Measurements from ENCODE around the gene RELL2. TPM values are rescaled to one million over a fixed set of nuclear protein-coding genes. Genes with fewer than 3 reads are reported as not detected.
A peak's percentile ranks its signal among the peaks of the same experiment; 100 is the strongest.
"Not testable (repeated sequence)": the region's sequence is repeated elsewhere in the genome, so short reads cannot be mapped to it uniquely, and the experiment has no call there.

The RELL2 gene, protein sequence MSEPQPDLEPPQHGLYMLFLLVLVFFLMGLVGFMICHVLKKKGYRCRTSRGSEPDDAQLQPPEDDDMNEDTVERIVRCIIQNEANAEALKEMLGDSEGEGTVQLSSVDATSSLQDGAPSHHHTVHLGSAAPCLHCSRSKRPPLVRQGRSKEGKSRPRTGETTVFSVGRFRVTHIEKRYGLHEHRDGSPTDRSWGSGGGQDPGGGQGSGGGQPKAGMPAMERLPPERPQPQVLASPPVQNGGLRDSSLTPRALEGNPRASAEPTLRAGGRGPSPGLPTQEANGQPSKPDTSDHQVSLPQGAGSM
- total RNA-seq = 4.5 TPM

DNA sequence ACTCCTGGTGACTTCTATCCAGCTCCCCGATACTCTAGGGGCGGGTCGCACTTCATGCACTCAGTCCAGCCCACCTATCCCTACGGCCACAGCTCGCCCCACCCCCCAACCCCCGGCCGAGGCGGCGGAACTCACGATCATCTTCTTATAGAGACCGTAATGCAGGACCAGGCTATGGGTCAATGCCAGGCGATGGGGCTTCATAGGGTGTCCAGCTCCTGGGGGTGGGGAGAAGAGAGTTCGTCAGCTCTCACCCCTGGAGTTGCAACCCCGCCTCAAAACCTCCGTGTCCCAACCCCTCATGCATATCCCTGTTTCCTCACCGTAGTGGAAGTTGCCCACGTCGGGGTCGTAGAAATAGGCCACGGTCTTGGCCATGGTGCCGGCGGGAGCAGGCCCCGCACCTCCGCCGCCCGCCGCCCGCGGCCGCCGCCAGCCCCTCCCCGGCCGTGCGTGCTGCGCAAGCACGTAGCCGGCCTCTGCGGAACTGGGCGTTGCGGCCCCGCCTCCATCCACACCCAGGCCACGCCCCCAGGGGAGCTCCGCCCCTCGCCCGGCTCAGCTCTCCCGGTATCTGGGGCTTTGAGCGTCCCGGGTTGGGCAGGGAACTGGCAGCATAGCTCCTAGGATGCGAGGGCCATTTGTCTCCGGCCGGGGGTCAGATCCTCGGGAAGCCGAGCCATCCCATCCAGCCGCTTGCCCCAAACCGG, at the start of gene RELL2, which contains the start of gene HDAC3:
Gene RELL2, plus strand, starts transcription at position 585 of the 710 bp plus-strand sequence. CDS start 1,229 bp downstream, outside the sequence.
Gene HDAC3, minus strand, starts transcription at position 437 of the 710 bp plus-strand sequence. Its CDS starts 59 bp downstream, at position 378.
- peak; percentile 97 for ATAC-seq

DNA sequence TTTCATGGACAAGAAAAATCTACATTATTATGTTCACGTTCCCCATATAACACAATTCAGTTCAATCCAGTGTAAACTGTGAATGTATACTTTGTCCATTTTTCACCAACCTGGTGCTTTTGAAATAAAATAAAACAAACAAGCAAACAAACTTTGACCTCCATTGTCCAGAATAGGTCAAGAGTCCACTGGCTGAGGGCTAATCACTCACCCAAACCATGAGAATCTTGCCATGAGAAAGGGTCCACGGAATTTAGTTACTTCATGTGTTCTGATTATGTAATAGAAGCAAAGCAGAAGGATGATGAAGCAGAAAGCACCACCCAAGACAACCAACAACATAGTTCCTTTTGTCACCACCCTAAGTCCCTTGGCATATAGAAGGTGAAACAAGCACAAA, 46.7 kb upstream of the RELL2 start:
- no peak for ATAC-seq

DNA sequence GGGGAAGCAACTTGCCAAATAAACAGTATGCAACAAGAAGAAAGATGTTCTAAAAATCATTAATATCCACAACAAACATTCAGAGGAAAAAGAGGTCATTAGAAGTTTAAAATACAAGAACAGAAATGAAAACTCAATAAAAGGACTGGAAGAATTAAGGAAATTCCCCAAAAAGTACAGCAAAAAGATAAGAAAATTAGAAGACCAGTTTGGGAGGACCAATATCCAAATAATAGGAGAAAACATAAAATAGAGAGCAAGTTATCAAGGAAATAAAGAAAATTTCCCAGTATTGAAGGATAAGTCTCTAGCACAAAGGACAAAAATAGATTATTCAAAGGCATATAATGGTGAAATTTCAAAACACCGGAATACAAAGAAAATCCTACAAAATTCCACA, 39.9 kb upstream of the RELL2 start:
- no peak for ATAC-seq

DNA sequence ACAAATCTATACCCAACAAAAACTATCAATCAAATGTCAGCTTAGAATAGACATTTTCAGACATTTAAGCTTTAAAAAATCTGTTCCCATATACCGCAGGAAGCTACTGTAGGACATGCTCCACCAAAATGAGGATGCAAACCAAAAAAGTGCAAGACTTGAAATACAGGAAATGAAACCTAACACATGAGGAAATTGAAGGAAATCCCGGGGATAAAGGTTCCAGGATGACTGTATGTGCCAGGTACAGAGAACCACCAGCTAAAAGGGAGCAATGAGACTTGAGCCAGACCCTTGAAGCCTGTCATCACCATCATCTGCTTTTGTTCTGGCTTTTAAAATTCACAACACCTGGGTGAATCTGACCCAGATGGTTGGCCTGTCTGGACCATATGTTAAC, 39.4 kb upstream of the RELL2 start:
- ATAC-seq = peak; percentile 68

DNA sequence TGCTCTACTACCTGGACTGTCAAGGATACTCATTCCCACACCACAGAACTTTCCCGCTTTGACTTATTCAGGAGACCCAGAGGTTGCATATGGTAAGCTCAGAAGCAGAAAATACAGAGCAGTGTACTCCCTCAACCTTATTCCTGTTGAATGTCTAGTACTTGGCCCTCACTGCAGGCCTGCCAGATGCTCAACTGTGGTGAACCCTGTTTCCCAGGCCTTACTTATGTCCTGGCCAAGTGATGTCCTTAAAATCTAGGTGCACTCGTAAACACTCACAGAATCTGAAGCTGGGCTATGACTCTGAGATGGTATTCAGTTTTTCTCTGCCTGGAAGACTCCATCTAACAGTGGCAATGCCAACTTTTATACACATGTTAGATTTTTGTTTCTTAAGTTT, 39.0 kb upstream of the RELL2 start:
- ATAC-seq = no peak

DNA sequence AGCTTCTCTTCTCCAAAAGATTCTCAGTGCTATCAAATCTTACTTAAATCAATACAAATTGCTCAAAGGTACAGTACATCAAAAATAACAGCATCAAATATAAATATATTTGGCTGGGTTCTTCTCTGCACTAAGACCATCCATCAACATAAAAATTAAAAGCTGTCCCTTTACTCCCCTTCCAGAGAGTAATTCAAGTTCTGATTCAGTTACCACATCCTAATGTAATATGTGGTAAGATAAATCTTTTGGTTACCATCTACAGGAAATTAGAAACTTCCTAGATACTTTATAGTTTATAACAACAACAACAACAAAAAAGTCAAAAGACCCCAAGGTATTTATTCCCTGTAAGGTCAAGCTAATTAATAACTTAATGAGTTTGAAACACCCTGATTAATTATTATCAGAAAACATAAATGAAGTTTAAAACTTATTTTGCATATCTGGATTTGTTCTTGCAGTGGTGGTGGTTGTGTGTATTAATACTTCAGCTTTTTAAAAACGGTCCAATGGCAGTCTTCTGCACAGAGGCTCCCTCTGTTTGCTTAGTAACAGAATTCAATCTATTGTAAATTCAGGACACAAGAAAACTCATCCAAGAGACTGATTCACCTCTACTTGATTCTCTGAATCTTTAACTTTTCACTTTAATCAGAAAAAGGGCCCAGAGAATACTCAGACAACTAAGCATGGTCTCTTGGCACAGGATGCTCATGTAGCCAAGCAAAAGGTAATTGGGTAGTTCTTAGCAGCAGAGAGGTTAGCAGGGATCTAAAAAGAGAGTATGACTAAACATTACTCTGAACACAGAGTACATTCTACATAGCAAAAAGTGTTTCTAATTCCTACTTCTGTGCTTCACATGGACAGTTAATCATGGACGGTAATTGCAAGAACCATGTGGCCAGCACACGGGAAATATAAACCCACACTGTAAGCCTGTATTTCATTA, 38.1 kb upstream of the RELL2 start:
- ATAC-seq = peak; percentile 30

DNA sequence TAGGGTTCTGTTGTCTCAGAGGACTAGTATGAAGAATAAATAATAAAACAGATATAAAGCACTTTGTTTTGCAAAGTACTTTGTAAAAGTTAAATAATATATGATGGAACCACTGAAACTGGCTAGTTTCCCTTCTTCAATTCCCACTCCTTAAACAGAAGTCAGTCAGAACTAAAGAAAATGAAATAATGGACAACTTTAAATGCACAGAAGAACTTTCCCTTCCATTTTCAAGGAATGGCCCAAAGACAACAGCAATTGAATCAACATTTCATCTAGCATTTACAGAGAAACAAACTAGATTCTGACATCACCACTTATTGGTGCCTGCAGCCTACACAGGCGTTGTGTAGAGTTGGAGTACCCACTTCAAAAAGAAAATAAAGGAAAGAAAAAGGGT, 34.2 kb upstream of the RELL2 start:
- ATAC-seq = no peak

DNA sequence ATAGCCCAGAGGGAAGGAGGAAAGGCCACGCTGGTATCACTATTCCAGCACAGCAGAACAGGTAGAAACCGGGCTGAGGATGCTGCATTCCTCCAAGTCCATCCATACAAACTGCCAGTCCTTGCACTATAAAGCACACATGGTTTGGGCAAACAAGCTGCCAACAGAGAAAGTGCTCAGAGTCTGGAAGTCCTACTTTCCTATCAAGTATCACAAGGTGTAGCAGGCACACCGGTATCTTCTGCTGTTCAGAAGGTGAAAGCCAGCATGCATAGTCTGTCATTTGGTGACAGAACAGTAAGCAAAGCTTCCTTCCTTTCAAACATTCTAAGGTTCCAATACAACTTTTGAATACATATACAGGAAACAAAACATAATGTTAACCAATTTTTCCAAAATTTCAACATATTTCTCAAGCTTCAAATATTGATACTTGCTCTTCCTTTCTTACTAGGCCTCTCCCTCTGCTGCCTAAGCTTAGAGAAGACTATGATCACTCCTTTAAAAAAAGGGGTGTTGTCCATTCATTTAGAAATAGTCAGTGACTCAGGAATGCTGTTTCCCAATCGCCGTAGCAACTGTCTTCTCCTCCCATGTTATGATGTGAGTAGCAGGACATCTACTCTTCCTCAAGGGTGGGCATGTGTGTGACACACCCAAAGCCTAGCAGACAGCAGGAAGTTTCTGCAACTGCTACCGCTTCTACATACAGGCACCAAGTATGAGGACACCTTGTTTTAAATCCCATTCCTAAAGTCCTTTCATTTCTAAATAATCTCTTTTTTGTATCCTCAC, 32.7 kb upstream of the RELL2 start:
- ATAC-seq = peak; percentile 99

DNA sequence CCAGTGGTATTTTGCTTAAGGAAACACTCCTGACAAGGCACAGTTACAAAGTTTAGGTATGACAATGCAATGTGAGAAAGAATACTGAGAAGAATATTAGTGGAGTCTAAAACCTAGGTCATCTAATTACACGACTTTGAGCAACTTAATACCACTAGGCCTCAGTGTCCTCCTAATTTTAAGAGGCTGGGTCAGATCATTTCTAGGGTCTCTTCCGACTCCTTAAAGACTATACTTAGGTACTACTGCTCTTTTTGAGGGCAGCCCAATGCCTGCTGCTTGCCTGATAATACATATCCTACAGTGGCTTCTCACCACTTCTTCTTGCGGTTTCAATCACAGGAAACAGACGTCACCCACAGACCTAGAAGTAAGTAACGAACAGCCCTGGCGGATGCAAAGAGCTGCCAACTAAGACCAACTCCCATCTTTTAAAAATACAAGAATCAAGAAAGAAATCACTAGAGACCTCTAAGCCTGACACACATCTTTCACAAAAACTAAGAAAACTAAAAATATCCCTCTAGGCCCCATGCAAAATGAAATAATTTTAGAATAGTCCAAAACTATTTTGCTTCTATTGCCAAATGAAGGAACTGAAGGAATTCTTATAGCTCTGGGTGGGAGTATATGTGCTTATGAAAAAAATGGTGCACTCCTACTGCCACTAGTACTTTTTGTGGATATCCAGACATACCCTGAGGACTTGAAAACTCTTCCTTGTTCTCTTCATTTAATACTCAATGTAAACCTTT, 31.1 kb upstream of the RELL2 start:
- ATAC-seq = peak; percentile 35

DNA sequence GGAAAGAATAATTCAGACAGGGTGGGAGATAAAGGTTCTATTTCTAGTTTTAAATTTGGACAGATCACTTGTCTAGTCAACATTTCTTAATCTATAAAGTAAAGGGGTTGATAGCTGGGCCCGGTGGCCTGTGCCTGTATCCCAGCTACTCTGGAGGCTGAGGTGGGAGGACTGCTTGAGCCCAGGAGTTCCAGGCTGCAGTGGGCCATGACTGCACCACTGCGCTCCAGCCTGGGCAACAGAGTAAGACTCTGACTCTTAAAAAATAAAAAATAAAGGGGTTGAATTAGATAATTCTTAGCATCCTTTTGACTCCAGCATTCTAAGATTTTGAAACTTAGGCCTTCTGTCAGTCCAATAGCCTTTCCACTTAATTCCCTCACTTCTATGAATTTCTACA, 28.8 kb upstream of the RELL2 start:
- ATAC-seq = no peak

DNA sequence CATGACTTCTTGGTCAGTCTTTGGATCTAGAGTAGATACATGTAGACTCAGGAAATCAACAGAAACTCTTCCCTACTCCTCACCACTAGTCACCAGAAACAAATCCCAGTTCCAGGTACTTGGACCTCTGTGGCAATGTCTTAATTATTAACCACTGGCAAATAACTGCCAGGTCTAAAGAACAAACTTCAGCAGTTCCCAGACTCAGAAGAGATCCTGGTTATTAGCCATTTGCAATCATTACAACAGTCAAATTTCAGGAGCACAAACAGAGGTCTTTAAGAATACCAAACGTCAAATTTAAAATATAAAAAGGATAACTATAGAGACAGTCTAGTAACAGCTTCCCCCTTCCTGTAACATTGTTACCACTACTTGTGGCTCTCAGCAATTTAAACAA, 28.2 kb upstream of the RELL2 start:
- no peak for ATAC-seq

DNA sequence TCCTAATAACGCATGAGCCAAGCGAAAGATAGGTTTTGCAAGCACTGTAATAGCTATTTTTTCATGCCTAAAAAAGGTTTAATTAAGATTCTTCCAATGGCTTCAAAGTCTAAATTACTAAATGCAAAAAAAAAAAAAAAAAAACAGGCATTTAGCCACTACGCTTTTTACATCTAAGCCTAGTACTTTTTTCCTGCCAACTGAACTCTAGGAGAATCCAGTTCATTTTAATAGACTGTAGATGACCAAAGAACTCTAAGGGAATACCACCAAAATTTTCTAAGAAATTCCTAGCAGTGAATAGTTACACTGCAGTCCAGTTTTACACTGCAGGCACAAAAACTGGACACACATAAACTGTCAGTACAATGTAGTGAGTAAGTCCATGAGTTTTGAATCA, 27.8 kb upstream of the RELL2 start:
- no peak for ATAC-seq

DNA sequence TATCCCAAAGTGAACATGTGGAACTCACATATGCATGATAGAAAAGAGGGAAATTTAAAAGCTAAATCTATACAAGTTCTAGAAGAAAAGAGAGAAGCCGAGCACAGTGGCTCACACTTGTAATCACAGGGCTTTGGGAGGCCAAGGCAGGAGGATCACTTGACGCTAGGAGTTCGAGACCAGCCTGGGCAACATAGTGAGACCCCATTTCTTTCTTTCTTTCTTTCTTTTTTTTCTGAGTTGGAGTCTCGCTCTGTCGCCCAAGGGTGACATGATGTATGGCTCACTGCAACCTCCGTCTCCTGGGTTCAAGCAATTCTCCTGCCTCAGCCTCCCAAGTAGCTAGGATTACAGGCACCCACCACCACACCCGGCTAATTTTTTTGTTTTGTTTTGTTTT, 26.9 kb upstream of the RELL2 start:
- ATAC-seq = not testable (repeated sequence)

DNA sequence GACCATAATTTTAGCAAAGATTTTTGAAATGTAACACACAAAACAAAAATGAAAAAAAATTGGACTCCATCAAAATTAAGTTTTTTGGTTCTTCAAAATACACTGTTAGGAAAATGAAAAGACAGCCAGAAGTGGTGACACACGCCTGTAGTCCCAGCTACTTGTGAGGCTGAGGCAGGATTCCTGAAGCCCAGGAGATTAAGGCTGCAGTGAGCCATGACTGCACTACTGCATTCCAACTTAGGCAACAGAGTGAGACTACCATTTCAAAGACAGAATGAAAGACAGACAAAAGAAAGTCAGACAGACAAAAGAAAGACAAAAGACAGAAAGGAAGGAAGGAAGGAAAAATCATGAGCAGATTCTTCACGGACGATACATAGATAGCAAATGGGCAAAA, 25.5 kb upstream of the RELL2 start:
- ATAC-seq = peak; percentile 71

DNA sequence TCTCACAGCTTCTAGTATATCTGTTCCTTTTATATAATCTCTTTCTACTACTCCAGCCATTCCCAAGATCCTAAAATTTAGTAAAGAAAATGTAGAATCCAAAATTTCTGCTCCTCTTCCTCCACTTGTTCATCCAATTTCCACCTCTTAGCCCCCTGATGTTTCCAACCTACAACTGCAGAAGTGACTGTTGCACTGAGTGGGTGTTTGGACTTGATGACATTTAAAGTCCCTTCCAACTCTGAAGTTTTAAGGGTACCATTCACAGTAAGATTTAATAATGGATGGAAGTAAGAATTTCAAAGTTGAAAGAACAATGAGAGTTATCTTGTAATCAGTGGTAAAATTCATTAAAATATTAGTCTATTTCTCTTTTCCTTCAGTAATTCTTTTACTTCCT, 23.5 kb upstream of the RELL2 start:
- no peak for ATAC-seq

DNA sequence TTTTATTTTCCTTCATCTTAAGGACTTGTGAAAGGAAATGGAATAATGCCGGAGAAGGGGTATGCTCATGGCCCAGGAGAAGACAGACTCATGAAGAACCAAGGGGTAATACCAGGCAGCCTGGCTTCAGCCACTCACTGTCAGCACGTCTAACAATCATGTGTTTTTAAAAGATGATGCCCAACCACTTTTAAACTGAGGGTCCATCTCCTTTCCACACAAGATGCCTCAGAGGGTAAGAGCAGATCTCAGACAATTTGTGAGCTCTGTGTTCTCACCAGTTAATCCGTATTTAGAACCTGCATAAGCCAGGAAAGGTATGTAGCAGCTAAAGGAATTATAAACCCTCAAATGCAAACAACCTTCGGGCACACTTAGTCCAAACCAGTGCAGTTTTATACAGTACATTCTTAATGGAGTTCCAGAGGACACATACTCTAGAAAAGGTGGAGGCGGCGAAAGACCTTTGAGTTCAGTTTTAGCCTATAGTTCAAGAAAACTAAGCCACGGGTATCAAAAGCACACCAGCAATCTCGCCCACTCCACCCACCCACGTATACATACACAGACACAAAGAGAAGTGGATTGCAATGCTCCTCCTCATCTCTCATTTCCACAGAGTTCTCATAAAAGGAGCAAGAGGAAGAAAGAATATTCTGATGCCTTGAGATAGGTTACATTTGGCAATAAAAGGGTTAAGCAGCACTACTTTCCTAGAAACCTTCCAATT, 20.6 kb upstream of the RELL2 start:
- ATAC-seq = no peak

DNA sequence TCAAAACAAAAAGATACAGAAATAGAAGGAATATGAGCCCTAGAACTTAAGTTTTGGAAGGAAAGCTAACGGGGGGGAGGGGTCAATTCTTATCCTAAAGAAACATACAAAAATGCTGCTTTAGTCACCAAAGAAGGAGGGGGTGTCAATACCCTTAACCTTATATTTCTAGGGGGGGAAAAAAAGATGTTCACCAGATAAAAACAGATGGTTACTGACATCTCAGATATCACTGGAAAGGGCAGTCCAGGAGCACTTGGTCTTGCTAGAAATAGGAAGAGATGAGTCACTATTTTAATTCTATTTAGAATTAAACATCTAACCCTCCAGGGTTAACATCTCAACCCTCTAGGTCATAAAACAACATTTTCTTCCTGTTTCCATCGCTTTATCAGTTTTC, 19.7 kb upstream of the RELL2 start:
- no peak for ATAC-seq

DNA sequence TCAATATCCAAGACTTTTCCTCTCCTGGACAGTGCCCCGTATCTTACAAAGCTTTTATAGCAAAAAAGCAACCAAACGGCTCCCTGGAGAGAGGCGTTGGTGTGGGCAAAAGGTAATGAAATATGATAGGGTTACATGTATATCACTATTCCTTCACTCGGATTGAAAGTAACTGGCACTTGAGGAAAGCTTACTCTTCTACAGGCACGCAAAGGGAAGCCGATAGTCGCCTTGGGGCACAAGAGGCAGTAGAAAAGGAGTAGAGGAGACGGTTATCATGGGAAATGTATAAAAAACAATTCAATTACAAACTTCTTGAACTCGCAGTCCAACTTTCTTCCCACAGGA, 19.1 kb upstream of the RELL2 start:
- no peak for ATAC-seq

DNA sequence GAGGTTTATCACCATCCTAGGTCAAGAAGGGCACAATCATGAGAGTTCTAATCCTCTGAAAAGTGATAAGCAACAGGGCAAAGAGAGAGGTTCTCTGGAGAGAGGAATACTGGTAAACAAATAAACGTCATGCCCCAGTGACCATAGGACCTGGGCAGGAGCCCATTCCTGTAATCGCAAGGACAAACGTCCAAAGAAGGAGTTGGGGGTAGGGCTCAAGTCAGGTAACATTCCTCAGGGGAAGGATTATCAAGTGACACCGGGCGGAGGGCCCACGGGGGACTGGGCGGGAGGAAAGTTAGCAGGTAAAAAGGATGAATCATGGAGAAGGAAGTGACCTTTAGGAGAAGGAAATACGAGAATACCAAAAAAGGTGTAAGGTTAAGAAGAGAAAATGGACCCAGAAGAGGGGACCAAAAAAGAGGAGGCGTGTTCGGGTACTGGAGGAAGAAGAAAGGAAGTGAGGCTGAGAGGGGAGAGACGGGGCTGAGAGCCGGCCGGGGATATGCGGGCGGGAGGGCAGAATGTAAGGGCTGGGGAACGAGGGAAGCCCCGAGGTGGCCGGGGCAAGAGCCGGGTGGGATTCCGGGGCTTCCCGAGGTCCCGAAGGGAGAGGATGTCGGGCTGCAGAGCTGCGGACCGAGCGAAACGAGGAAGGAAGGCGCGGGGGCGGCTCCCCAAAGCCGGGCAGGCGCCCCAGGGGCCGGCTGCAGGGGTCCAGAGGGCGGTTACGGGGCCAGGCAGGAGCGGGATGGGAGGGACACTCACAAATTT, 18.6 kb upstream of the RELL2 start:
- ATAC-seq = peak; percentile 47

All from esophagus mucosa (tissue), 1 donor.